Measurements from ENCODE around the gene METTL25.

GRCh38 chr12:82507686-82508085 is 149.4 kb downstream of the METTL25 start:
- TF ChIP-seq, protein P1, sequence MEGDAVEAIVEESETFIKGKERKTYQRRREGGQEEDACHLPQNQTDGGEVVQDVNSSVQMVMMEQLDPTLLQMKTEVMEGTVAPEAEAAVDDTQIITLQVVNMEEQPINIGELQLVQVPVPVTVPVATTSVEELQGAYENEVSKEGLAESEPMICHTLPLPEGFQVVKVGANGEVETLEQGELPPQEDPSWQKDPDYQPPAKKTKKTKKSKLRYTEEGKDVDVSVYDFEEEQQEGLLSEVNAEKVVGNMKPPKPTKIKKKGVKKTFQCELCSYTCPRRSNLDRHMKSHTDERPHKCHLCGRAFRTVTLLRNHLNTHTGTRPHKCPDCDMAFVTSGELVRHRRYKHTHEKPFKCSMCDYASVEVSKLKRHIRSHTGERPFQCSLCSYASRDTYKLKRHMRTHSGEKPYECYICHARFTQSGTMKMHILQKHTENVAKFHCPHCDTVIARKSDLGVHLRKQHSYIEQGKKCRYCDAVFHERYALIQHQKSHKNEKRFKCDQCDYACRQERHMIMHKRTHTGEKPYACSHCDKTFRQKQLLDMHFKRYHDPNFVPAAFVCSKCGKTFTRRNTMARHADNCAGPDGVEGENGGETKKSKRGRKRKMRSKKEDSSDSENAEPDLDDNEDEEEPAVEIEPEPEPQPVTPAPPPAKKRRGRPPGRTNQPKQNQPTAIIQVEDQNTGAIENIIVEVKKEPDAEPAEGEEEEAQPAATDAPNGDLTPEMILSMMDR (IDR thresholded peaks at IDR 0.05), result no peak
- TF ChIP-seq POLR2AphosphoS5 (IDR thresholded peaks at IDR 0.05), result no peak

Measured in upper lobe of left lung (tissue), 4 donors.